ENCODE results near the gene SPEG. TPM values are rescaled to one million over a fixed set of nuclear protein-coding genes. Genes with fewer than 3 reads are reported as not detected.

SPEG gene
- total and polyA plus RNA-seq, 2 of the 8 experiments (the other 6 are each of a cell fraction or from before 2014, with no cell fraction given), result 19.9 to 32.0 TPM

GRCh38 chr2:219532378-219532649, 97.7 kb downstream of the SPEG start (continued):
- TF ChIP-seq CHD7 (IDR thresholded peaks at IDR 0.05; ENCODE audit: insufficient replicate concordance, low read length) (no peak), MAFK (IDR thresholded peaks at IDR 0.05; ENCODE audit: low read depth, low read length) (no peak), SRF (IDR thresholded peaks at IDR 0.05; ENCODE audit: low read depth, low read length) (no peak), CEBPB (IDR thresholded peaks at IDR 0.05; ENCODE audit: low read depth, low read length) (no peak), RBBP5 (IDR thresholded peaks at IDR 0.05; ENCODE audit: borderline replicate concordance, low read depth, low read length) (no peak), E2F6 (IDR thresholded peaks at IDR 0.05) (no peak), FOSL1 (IDR thresholded peaks at IDR 0.05; ENCODE audit: insufficient read depth, low read depth, low read length) (no peak), CREB1 (IDR thresholded peaks at IDR 0.05) (no peak), SP2 (IDR thresholded peaks at IDR 0.05; ENCODE audit: low read length) (no peak), KDM1A (IDR thresholded peaks at IDR 0.05; ENCODE audit: borderline replicate concordance, low read length) (no peak), GTF2F1 (IDR thresholded peaks at IDR 0.05; ENCODE audit: borderline replicate concordance, low read depth, low read length) (no peak), EP300 (IDR thresholded peaks at IDR 0.05; ENCODE audit: borderline replicate concordance in 1 of 2, low read depth in 2 of 2, low read length in 2 of 2) (no peak), KDM5A (IDR thresholded peaks at IDR 0.05; ENCODE audit: low read length) (no peak)
